TTC549 (cell line): ENCODE measurements around the gene NCMAP.
A peak's percentile ranks its signal among the peaks of the same experiment; 100 is the strongest.
"Not testable (repeated sequence)": the region's sequence is repeated elsewhere in the genome, so short reads cannot be mapped to it uniquely, and the experiment has no call there.

ENCODE experiments used
- FAIRE-seq: peaks from 2 replicates; lab custom pipeline; 2012; peaks lifted over from hg19 to GRCh38; lab: Jason Lieb, UNC

NCMAP gene

GRCh38 chr1:24555591-24556413 lies at the start of gene NCMAP:
Gene NCMAP, plus strand, starts transcription at chr1:24556087. Its CDS starts 39,344 bp downstream, at chr1:24595431.
- FAIRE-seq, result no peak

DNA sequence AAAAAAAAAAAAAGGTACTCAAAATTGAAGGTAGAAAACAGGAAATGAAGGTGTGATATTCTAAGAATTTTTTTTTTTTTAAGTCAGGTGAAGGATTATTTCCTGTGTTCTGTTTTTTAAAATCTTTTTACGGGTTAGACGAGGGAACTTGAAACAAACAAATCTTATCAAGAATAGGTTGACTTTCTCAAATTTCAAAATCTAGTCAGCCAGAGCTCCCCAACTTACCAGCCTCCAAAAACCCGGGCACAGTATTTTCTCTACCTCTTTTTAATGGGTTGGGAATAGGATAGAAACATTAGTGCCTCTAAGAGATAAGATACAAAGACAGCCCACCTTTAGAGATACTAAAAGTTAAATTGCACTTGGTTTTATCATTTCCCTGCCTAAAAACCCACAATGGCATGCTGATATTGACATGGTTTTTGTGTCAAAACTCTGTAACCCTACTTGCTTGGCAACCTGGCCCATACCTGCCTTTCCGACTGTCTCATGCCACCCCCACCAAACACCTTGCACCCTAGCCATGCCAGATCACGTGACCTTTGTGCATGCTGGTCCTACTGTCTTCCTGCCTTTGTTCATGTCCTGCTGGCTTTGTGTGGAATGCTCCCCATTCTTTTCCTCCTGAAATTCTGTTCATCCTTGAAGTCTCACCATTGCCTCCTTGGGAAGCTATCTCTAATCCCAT lies 49.1 kb upstream of the NCMAP start:
- FAIRE-seq, result no peak

DNA sequence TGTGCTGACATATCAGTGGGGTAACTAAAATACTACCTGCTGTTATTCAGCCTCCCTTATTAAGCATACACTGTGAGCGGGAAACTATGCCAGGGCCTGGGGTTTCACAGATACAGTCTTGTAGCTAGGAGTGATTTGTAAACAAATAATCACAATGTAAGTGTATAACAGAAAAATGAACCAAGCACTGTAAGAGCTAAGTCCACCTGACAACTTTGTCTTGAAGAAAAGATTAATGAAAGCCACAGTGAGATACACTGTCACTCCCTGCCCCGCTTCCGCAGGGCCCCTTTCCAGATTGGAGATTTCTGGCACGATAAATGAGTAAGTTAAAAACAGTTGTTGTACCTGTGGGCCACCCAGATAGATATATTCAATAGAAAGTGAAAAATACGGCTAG lies 48.5 kb upstream of the NCMAP start:
- FAIRE-seq, result no peak

GRCh38 chr1:24508911-24509310 lies 47.0 kb upstream of the NCMAP start:
- FAIRE-seq, result no peak

DNA sequence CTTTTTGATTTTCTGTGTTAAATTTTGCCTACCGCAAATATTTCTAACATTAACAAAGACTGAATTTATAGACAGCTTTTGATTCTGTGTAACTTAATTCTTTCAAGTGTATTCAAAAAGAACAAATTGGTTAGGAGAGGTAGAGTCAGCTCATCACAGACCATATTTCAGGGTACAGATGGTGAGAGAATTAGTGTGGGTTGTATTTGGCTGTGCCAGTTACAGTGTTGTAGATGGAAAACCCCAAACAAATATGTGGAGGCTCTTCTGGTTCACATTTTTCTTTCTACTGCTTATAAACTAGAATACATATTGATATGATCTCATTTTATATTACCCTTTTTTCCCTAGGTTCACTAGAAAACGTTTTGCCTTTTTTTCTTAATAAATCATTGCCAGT lies 42.2 kb upstream of the NCMAP start:
- no peak for FAIRE-seq

DNA sequence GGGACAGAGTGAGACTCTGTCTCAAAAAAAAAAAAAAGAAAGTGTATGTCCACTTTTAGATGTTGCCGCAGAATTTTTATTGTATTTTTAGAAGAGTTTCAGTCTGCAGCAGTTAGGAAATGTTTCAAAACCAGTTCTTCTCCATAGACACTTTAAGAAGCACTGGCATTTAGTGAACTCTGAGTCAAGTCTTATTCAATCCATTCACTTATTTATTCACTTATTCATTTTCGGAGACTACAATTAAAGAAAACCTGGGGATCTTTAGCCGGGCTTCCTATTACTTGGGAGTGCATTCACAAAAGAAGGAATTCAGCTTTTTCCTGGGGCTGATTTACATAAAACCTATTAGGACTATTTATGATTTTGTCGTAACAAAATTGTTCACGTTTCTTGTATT lies 40.9 kb upstream of the NCMAP start:
- no peak for FAIRE-seq

DNA sequence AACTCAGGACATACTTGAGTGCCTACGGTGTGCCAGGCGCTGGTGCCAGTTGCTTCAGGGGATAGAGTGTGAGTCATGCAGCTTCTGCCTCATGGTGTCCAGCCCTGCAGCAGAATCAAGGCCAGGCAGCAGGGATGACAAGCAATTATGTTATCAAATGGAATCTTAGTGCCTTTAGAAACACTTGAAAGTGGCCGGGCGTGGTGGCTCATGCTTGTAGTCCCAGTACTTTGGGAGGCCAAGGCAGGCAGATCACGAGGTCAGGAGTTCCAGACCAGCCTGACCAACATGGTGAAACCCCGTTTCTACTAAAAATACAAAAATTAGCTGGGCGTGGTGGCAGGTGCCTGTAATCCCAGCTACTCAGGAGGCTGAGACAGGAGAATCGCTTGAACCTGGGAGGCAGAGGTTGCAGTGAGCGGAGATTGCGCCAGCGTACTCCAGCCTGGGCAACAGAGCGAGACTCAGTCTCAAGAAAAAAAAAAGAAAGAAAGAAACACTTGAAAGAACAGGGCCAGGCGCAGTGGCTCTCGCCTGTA lies 40.1 kb upstream of the NCMAP start:
- not testable (repeated sequence) for FAIRE-seq

- FAIRE-seq, result no peak
Measured at GRCh38 chr1:24516506-24516905, 39.4 kb upstream of the NCMAP start.

DNA sequence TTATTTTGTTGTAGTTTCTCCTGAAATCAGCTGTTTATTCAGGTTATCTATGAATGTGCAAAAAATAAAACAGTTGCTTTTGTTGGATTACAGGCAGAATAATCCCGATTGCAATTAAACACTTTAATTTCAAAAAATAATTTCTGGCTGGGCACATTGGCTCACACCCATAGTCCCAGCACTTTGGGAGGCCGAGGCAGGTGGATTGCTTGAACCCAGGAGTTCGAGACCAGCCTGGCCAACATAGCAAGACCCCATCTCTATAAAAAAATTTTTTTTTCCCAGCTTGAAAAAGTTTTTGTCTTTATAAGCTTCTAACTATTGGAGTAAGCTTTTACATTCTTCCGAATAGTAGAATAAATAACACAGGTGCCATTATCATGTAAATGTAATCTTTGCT lies 38.0 kb upstream of the NCMAP start:
- FAIRE-seq, result no peak

GRCh38 chr1:24520282-24520681 lies 35.6 kb upstream of the NCMAP start:
- not testable (repeated sequence) for FAIRE-seq

- FAIRE-seq, result no peak
Measured at GRCh38 chr1:24525606-24526005, 30.3 kb upstream of the NCMAP start.

DNA sequence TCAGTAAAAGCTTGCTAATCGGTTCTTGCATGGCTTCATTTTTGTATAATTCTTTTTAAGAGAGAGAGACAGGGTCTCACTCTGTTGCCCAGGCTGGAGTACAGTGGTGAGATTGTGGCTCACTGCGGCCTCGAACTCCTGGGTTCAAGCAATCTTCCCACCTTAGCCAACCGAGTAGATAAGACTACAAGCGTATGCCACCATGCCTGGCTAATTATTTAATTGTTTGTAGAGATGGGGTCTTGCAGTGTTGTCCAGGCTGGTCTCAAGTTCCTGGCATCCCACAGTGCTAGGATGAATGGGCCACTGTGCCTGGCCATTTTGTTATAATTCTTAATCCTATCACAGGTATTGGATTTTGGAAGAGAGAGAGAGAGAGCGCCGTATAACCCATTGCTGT lies 29.8 kb upstream of the NCMAP start:
- no peak for FAIRE-seq

GRCh38 chr1:24526940-24527542 lies 28.8 kb upstream of the NCMAP start:
- FAIRE-seq, result peak; percentile 55

DNA sequence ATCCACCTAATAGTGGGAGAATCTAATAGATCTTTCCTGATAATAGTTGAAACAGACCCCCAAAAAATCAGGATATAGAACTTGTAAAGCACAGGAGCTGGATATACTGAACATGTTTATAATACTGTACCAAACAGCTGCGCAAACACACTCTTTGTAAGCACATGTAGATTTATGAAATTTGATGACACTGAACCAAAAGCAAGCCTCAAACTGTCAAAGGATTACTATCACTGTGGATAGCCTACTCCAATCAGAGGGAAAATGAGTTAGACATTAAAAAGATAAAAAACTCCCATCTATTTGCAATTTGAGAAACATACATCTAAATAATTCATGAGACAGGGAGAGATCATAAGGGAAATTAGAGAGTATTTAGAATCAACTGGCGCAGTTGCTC lies 27.1 kb upstream of the NCMAP start:
- FAIRE-seq, result no peak

DNA sequence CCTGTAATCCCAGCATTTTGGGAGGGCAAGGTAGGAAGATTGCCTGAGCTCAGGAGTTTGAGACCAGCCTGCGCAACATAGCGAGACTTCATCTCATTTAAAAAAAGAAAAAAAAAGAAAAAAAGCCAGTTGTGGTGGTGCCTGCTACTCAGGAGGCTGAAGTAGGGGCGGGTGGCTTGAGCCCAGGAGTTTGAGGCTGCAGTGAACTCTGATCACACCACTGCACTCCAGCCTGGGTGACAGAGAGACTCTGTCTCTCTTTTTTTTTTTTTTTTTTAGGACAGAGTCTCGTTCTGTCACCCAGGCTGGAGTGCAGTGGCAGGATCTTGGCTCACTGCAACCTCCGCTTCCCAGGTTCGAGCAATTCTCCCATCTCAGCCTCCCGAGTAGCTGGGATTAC lies 26.6 kb upstream of the NCMAP start:
- FAIRE-seq, result not testable (repeated sequence)

DNA sequence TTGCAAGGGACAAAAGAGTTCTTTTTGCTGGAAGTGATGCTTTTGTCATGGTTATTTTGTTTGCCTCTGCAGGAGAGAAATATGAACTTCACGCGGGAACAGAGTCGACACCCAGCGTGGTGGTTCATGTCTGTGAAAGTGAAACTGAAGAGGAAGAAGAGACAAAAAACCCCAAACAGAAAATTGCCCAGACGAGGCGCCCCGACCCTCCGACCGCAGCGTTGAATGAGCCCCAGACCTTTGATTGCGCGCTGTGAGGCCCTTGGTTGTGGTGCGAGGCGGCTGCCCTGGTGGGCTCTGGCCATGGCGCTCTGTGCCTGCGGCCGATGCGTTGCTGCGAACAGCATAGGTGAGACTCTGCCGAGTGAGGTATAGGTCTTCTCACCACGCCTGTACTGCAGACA lies 20.9 kb upstream of the NCMAP start:
- no peak for FAIRE-seq

DNA sequence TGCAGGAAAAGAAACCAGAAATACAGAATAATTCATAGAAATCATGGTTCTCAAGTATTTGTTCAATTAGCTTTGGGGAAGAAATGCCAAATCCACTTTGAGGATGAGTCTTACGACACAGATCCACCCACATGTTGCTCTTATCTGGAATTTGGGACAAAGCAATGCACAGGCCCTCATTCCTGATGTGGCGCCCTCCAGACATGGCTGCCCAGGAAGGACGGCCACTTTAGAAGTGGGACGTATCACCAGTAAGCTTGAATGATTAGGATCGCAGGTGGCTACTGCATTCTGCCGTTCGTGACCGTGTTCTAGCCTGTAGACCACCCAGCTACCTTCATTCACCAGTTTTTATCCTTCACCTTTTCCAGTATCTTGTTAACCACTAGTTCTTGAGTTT lies 20.1 kb upstream of the NCMAP start:
- FAIRE-seq, result no peak

DNA sequence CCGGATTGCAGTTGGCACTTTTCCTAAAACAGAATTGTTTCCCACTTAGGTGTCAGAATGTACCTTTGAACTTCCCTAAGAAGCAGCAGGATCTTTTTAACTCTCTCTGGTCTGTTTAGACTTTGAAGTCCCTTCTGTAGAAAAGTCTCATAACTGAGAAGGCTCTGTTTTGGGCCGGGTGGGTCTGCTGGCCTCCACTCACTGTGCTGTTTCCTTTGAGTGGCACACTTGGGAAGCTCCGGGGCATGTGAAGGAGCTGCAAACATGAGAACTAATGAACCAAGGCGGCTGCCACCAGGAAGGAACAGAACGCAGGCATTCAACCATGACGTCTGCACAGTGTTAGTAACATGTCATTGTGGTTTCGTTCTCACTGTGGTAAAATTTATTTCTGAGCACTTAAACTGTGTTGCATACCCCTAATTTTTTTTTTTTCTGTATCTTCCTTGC lies 19.5 kb upstream of the NCMAP start:
- no peak for FAIRE-seq

DNA sequence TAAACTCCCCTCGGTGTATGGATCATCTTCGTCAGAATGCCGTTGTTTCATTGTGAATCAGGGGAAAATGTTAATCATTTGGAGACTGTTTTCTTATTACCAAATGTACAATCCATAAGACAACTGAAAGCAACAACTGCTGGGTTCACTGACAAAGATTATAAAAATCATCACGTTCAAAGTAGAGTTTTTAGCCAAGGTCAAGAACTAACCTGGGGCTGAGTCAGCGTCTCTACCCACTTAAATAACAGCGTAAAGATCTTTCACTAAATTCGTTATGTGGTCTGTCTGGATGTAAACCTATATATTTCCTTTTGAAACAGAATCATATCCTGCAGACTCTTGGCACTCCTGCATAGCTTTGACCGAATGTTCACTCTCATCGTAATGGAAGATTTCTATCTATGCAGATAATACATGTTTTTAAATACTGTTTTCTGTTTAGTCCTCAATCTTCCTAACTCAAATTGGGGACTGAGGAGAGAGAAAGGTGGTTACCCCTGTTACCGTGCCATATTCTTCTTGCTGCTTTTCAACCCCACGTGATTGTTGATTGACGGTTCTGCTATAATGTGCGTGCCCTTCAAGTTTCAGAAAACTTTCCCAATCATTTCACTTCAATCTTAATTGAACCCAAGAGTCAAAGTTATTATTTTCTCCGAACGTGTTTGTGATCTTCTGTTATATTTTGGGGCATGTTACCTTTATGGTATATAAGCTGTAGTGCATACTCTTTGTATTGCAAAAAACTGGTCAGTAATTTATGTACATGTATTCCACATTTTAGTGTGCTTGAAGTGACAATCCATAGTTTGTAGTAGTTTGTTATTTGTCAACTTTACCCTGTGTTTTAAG lies 15.6 kb upstream of the NCMAP start:
- no peak for FAIRE-seq

DNA sequence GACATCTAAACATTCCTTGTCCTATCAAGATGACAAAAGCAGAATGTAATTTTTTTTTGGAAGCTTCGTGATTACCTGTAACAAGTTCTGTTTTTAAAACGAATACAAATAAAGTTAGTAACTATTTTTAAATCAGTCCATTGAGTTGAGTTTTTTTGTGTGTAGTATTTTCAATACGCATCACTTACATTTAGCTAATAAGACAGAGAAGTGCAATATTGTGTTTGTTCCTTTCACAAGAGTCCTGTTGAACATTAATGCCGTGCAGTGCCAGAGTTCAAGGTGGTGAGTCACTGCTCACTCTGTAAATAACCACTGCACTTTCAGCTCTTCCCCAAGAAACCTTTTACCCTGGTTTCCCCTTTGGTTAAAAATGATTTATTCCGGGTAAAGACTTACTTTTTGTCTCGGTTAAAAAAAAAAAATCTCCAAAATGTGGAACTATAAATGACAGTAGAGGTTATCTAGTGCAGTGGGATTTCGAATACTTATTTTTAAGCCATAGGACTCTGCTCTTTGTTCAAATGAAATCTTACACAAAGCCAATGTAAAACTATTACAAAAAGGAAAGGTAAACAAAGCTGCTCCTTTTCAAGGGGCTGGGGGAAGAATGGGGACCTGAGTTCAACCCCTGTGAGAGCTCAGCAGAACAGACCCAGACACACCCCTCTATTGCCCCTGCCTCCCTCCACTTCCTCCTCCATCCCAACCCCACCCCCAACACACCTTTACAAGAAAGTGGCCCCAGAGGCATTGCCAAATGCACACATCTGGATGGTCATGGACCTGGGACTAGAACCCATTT lies 14.8 kb upstream of the NCMAP start:
- FAIRE-seq, result no peak

- no peak for FAIRE-seq
Measured at GRCh38 chr1:24541711-24542346, 14.1 kb upstream of the NCMAP start.
